B cell (primary cell): ENCODE measurements around the gene HOXD10. TPM values are rescaled to one million over a fixed set of nuclear protein-coding genes. Genes with fewer than 3 reads are reported as not detected.
A peak's percentile ranks its signal among the peaks of the same experiment; 100 is the strongest.

Source experiments
- ATAC-seq: fragments of 200-7000 bp; cut with Tn5 transposase; one replicate; pipeline ENCODE4 v1.10.0; 2021; ENCODE audit warnings: low read depth, mild to moderate bottlenecking, moderate number of reproducible peaks, moderate library complexity
- CTCF ChIA-PET: fragments of 350-600 bp; sonication (Branson Sonifier 250); formaldehyde crosslinking; loops from one replicate; lab custom pipeline; 2021; ENCODE audit warnings: antibody characterized with exemption, inconsistent platforms; lab: Charles Lee
- POLR2A ChIA-PET: fragments of 350-600 bp; sonication (Branson Sonifier 250); formaldehyde crosslinking; loops from one replicate; lab custom pipeline; 2021; ENCODE audit warnings: antibody characterized with exemption; lab: Charles Lee
- DNase-seq: peaks from one replicate; pipeline ENCODE4 v3.0.0; 2013
- H2AFZ ChIP-seq: 2 replicates; pipeline ENCODE4 v1.6.1; 2012; ENCODE audit warnings: mild to moderate bottlenecking, low read depth, low read length; ENCODE audit not compliant: insufficient read depth, poor library complexity, severe bottlenecking
- H3K27ac ChIP-seq, 2 donors: 1 replicate in 1 of 2; 2 replicates in 1 of 2; pipeline ENCODE4 v1.5.1; 2012 to 2013; ENCODE audit warnings: low read length in 2 of 2, mild to moderate bottlenecking in 2 of 2, moderate library complexity in 1 of 2
- H3K27me3 ChIP-seq, 4 experiments: fragments of 200-600 bp in 1 of 4; sonication (generic) in 1 of 4; replicated peaks in 1 of 4; 1 replicate in 2 of 4; 2 replicates in 2 of 4; pipeline versions ENCODE4 v1.6.1 to v1.7.0; 2013 to 2016; ENCODE audit warnings: low read length in 3 of 4, mild to moderate bottlenecking in 2 of 4, mixed read lengths in 1 of 4, moderate library complexity in 1 of 4; ENCODE audit not compliant: insufficient read depth in 4 of 4, control insufficient read depth in 3 of 4; ENCODE audit errors: control extremely low read depth in 1 of 4
- H3K36me3 ChIP-seq, 2 experiments: replicated peaks in 1 of 2; 1 replicate in 1 of 2; 2 replicates in 1 of 2; pipeline versions ENCODE4 v1.6.1 to v1.7.1; 2013; ENCODE audit warnings: low read length in 1 of 2; ENCODE audit not compliant: insufficient read depth in 2 of 2, control insufficient read depth in 1 of 2; ENCODE audit errors: control extremely low read depth in 1 of 2, extremely low read depth in 1 of 2
- H3K4me1 ChIP-seq, 2 donors: fragments of 200-600 bp in 1 of 2; sonication (generic) in 1 of 2; 1 replicate in 1 of 2; 2 replicates in 1 of 2; pipeline versions ENCODE4 v1.5.1 to v1.6.1; 2013 to 2017; ENCODE audit warnings: low read length in 2 of 2; ENCODE audit not compliant: control insufficient read depth in 2 of 2, insufficient read depth in 2 of 2
- H3K4me2 ChIP-seq: replicated peaks from 2 replicates; pipeline ENCODE3; 2012; ENCODE audit warnings: mild to moderate bottlenecking, low read depth, low read length; ENCODE audit not compliant: poor library complexity, severe bottlenecking
- H3K4me3 ChIP-seq, 5 experiments: fragments of 200-600 bp in 1 of 5; sonication (generic) in 1 of 5; 1 replicate in 3 of 5; 2 replicates in 2 of 5; pipeline versions ENCODE4 v1.5.1 to v1.7.0; 2011 to 2016; ENCODE audit warnings: low read length in 4 of 5, mild to moderate bottlenecking in 4 of 5, low read depth in 2 of 5, control low read depth in 1 of 5, moderate library complexity in 1 of 5; ENCODE audit not compliant: insufficient read depth in 1 of 5; ENCODE audit errors: control extremely low read depth in 1 of 5, extremely low read depth in 1 of 5
- H3K79me2 ChIP-seq: fragments of 200-600 bp; sonication (generic); one replicate; pipeline ENCODE4 v1.6.0; 2016; ENCODE audit warnings: low read length; ENCODE audit not compliant: control insufficient read depth, insufficient read depth
- H3K9ac ChIP-seq: fragments of 200-600 bp; sonication (generic); 2 replicates; pipeline ENCODE4 v1.6.1; 2017; ENCODE audit warnings: mild to moderate bottlenecking, low read length, moderate library complexity
- H3K9me3 ChIP-seq, 3 donors: one replicate each; pipeline versions ENCODE4 v1.6.1 to v1.7.1; 2013; ENCODE audit warnings: low read length in 2 of 3; ENCODE audit not compliant: control insufficient read depth in 2 of 3, insufficient read depth in 1 of 3; ENCODE audit errors: control extremely low read depth in 1 of 3
- H4K20me1 ChIP-seq: 2 replicates; pipeline ENCODE4 v1.6.0; 2012; ENCODE audit warnings: mild to moderate bottlenecking, low read length; ENCODE audit not compliant: insufficient read depth, control insufficient read depth, poor library complexity, severe bottlenecking
- H3K27ac Mint-ChIP-seq: one replicate; pipeline ENCODE4 v1.8.0; 2021; ENCODE audit warnings: mixed read lengths
- H3K27me3 Mint-ChIP-seq: one replicate; pipeline ENCODE4 v1.8.0; 2021; ENCODE audit warnings: mixed read lengths
- H3K4me1 Mint-ChIP-seq: one replicate; pipeline ENCODE4 v1.8.0; 2021; ENCODE audit warnings: mixed read lengths
- H3K4me3 Mint-ChIP-seq: one replicate; pipeline ENCODE4 v1.8.0; 2021; ENCODE audit warnings: mixed read lengths
- H3K9me3 Mint-ChIP-seq: one replicate; pipeline ENCODE4 v1.8.0; 2022; ENCODE audit warnings: mixed read lengths; ENCODE audit not compliant: insufficient read depth
- CTCF ChIP-seq: fragments of 200-600 bp; IDR thresholded peaks from one replicate; pipeline ENCODE4 v1.8.0; 2022; ENCODE audit warnings: antibody characterized with exemption, mild to moderate bottlenecking
- EZH2 ChIP-seq: IDR thresholded peaks from 2 replicates; pipeline ENCODE4 v1.6.1; 2012; ENCODE audit warnings: borderline replicate concordance, low read depth, mild to moderate bottlenecking, moderate library complexity, low read length; ENCODE audit not compliant: insufficient read depth, poor library complexity, severe bottlenecking
- WGBS: methylation state at CpG from one replicate; pipeline ENCODE4 v1.1.5; 2013; ENCODE audit warnings: missing lambda C conversion rate; ENCODE audit not compliant: insufficient coverage; 5-methylcytosine and 5-hydroxymethylcytosine counted together
- intact Hi-C: fragments of 100-400 bp; cut with micrococcal nuclease; formaldehyde crosslinking; loops from one replicate; pipeline ENCODE4 v1.10.0; 2022
- polyA plus RNA-seq: library from polyadenylated mRNA; depleted of rRNA; stranded (reverse); fragments of >200 nt; gene quantifications from 2 replicates; pipeline ENCODE4 v1.2.3, GENCODE V29; 2012
- total RNA-seq, 2 donors: library from RNA; stranded (reverse); fragments of 120-200 nt in 1 of 2; gene quantifications; 1 replicate in 1 of 2; 2 replicates in 1 of 2; pipeline versions ENCODE4 v1.2.3 to v1.2.4, GENCODE V29; 2013 to 2022

Gene HOXD10
- total and polyA plus RNA-seq, 2 donors (not counting 1 experiment from before 2014, with no cell fraction given), result not detected

GRCh38 chr2:176082824-176083751 is 33.5 kb upstream of the HOXD10 start:
- Mint-ChIP-seq H3K4me3 (no peak overlapping the region), H3K27me3 (peaks cover 73% of the 10 kb centered on the region), H3K27ac (peak overlapping the region; percentile 11), H3K9me3 (peaks cover 3% of the 10 kb centered on the region), H3K4me1 (peaks cover 5% of the 10 kb centered on the region)
- intact Hi-C loops, result no loop called here
- 15% methylated on average over 63 of the region's 66 CpGs for WGBS
- no peaks in the 10 kb centered on the region for H4K20me1 ChIP-seq
- no peak overlapping the region for H2AFZ ChIP-seq
- H3K4me1 ChIP-seq, result peaks cover 7 to 24% of the 10 kb centered on the region in 2 donors
- peaks cover 3 to 87% (median 38%) of the 10 kb centered on the region in 3 donors for H3K9me3 ChIP-seq
- no peak overlapping the region for H3K4me3 ChIP-seq
- no peaks in the 10 kb centered on the region for H3K36me3 ChIP-seq
- TF ChIP-seq EZH2 (no peak), CTCF (no peak)
- DNase-seq (peak; percentile 28), ATAC-seq (no peak)
- H3K27ac ChIP-seq, result no peak overlapping the region
- CTCF ChIA-PET, result interaction anchor here (1.0 to 1.5 kb wide), 2 partner anchors 14 to 44 kb away, joined by 3 to 7 read pairs; no protein-coding TSS in a partner anchor
- H3K9ac ChIP-seq, result no peak overlapping the region
- H3K79me2 ChIP-seq, result no peaks in the 10 kb centered on the region
- no peak overlapping the region for H3K4me2 ChIP-seq
- H3K27me3 ChIP-seq, result peaks cover 0 to 96% (median 79%) of the 10 kb centered on the region in 4 experiments
- POLR2A ChIA-PET, result no interaction called here

GRCh38 chr2:176083796-176084261 is 32.7 kb upstream of the HOXD10 start, which contains the start of gene EVX2:
EVX2 (minus strand) TSS chr2:176083962; CDS start chr2:176083776, 186 bp downstream.
- H3K9me3 Mint-ChIP-seq, result no peaks in the 10 kb centered on the region
- Histone ChIP-seq H3K27me3 (peaks cover 0 to 96% (median 79%) of the 10 kb centered on the region in 4 experiments), H3K4me3 (no peak within 1 kb of the TSS), H3K4me2 (no peak within 1 kb of the TSS), H3K79me2 (no peaks in the 10 kb centered on the region), H3K4me1 (peaks cover 13 to 26% of the 10 kb centered on the region in 2 donors), H4K20me1 (no peaks in the 10 kb centered on the region), H3K9me3 (peaks cover 0 to 92% (median 38%) of the 10 kb centered on the region in 3 donors), H2AFZ (no peak within 1 kb of the TSS), H3K27ac (no peak within 1 kb of the TSS), H3K9ac (no peak within 1 kb of the TSS), H3K36me3 (no peaks in the 10 kb centered on the region)
- ChIA-PET POLR2A (no interaction called here), CTCF (interaction anchor here (1.5 kb wide), 1 partner anchor 13 kb away, joined by 7 read pairs; no protein-coding TSS in a partner anchor)
- TF ChIP-seq EZH2 (no peak), CTCF (no peak)
- ATAC-seq, result no peak
- WGBS, result 38% methylated on average over 15 of the region's 27 CpGs
- peaks cover 73% of the 10 kb centered on the region for H3K27me3 Mint-ChIP-seq
- H3K4me3 Mint-ChIP-seq, result no peak within 1 kb of the TSS
- H3K4me1 Mint-ChIP-seq, result peaks cover 9% of the 10 kb centered on the region
- DNase-seq, result no peak
- peak within 1 kb of the TSS; percentile 41 for H3K27ac Mint-ChIP-seq
- intact Hi-C loops, result no loop called here
